OCI-LY3 (cell line): ENCODE results near the gene COL4A2.

ENCODE experiments used
- EZH2phosphoT487 ChIP-seq: fragments of 200-600 bp; shearing (Covaris generic); IDR thresholded peaks from 2 replicates; pipeline ENCODE4 v1.6.1; 2018; ENCODE audit warnings: antibody characterized with exemption, mixed run types, low read depth
- TF ChIP-seq, protein P1 (sequence below): fragments of 200-600, 300-600 bp; sonication (generic); IDR thresholded peaks from 2 replicates; pipeline ENCODE4 v1.5.1; 2014; ENCODE audit warnings: antibody characterized with exemption, low read length, low read depth

DNA sequence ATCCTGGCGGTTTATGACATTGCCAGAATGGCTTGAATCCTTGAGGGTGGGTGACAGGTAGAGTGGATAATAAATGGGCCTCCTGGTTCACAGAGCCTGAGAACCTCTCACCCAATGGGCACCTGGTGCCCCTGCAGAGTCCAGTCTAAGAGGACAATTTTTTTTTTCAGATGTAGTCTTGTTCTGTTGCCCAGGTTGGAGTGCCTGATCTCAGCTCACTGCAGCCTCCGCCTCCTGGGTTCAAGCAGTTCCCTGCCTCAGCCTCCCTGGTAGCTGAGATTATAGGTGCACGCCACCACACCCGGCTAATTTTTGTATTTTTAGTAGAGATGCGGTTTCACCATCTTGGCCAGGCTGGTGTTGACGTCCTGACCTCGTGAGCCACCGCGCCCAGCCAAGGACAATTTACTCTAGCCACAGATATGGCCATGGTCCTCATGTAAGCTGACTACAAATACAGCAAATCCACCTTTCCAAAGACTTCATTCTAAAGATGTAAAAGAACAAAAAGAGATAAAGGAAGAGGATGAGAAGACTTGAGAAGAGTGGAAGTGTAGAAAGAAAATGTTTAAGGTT, 33.0 kb downstream of the COL4A2 start:
- TF ChIP-seq, protein P1, sequence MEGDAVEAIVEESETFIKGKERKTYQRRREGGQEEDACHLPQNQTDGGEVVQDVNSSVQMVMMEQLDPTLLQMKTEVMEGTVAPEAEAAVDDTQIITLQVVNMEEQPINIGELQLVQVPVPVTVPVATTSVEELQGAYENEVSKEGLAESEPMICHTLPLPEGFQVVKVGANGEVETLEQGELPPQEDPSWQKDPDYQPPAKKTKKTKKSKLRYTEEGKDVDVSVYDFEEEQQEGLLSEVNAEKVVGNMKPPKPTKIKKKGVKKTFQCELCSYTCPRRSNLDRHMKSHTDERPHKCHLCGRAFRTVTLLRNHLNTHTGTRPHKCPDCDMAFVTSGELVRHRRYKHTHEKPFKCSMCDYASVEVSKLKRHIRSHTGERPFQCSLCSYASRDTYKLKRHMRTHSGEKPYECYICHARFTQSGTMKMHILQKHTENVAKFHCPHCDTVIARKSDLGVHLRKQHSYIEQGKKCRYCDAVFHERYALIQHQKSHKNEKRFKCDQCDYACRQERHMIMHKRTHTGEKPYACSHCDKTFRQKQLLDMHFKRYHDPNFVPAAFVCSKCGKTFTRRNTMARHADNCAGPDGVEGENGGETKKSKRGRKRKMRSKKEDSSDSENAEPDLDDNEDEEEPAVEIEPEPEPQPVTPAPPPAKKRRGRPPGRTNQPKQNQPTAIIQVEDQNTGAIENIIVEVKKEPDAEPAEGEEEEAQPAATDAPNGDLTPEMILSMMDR, result no peak
- TF ChIP-seq EZH2phosphoT487, result no peak
